HG03565 (cell line): ENCODE measurements around the gene SLC35G2.
"Not testable (repeated sequence)": the region's sequence is repeated elsewhere in the genome, so short reads cannot be mapped to it uniquely, and the experiment has no call there.

Experiments
- ATAC-seq: cut with Tn5 transposase; IDR thresholded peaks from one replicate; pipeline ENCODE4 v1.9.1; 2021; ENCODE audit warnings: mild to moderate bottlenecking, moderate library complexity; ENCODE audit not compliant: unreplicated experiment

Gene SLC35G2

GRCh38 chr3:136818769-136819391 lies at the start of gene SLC35G2:
Gene SLC35G2 (plus strand): TSS chr3:136819126. CDS start chr3:136854461, 35,335 bp downstream.
- ATAC-seq: no peak

GRCh38 chr3:136772709-136773108 lies 46.2 kb upstream of the SLC35G2 start:
- ATAC-seq: no peak

- ATAC-seq: no peak
Observed at GRCh38 chr3:136778865-136779264, 40.1 kb upstream of the SLC35G2 start.

- no peak for ATAC-seq
Observed at GRCh38 chr3:136780741-136781140, 38.2 kb upstream of the SLC35G2 start.

- no peak for ATAC-seq
Observed at GRCh38 chr3:136783708-136784191, 35.2 kb upstream of the SLC35G2 start.

GRCh38 chr3:136787349-136787748 lies 31.6 kb upstream of the SLC35G2 start:
- no peak for ATAC-seq

GRCh38 chr3:136788154-136788553 lies 30.8 kb upstream of the SLC35G2 start:
- no peak for ATAC-seq

GRCh38 chr3:136789976-136790375 lies 28.9 kb upstream of the SLC35G2 start:
- no peak for ATAC-seq

GRCh38 chr3:136790786-136791185 lies 28.1 kb upstream of the SLC35G2 start:
- no peak for ATAC-seq

GRCh38 chr3:136792556-136793330 lies 26.2 kb upstream of the SLC35G2 start:
- ATAC-seq: no peak

- ATAC-seq: not testable (repeated sequence)
Observed at GRCh38 chr3:136801146-136801545, 17.8 kb upstream of the SLC35G2 start.

- ATAC-seq: no peak
Observed at GRCh38 chr3:136802481-136802996, 16.4 kb upstream of the SLC35G2 start.

- no peak for ATAC-seq
Observed at GRCh38 chr3:136804141-136804540, 14.8 kb upstream of the SLC35G2 start.

GRCh38 chr3:136804813-136805212 lies 14.1 kb upstream of the SLC35G2 start:
- ATAC-seq: no peak

- ATAC-seq: no peak
Observed at GRCh38 chr3:136805795-136806194, 13.1 kb upstream of the SLC35G2 start.

GRCh38 chr3:136811701-136812100 lies 7.2 kb upstream of the SLC35G2 start:
- ATAC-seq: no peak

GRCh38 chr3:136817448-136817847 lies 1.5 kb upstream of the SLC35G2 start:
- no peak for ATAC-seq

- ATAC-seq: no peak
Observed at GRCh38 chr3:136818191-136818768, 646 bp upstream of the SLC35G2 start.

GRCh38 chr3:136819392-136819730 lies 435 bp downstream of the SLC35G2 start:
- ATAC-seq: no peak

GRCh38 chr3:136819731-136820679 lies 1.1 kb downstream of the SLC35G2 start:
- no peak for ATAC-seq

GRCh38 chr3:136831461-136831860 lies 12.5 kb downstream of the SLC35G2 start:
- ATAC-seq: no peak
